HCT116 (cell line): Measurements from ENCODE around the gene NAPSA. TPM values are rescaled to one million over a fixed set of nuclear protein-coding genes. Genes with fewer than 3 reads are reported as not detected.

Experiments used
- ATAC-seq: fragments of 200-7000 bp; cut with Tn5 transposase; 2 replicates; pipeline ENCODE4 v1.9.1; 2020; ENCODE audit warnings: mild to moderate bottlenecking, moderate library complexity
- BruUV-seq: library from RNA; stranded (reverse); fragments of 400-500 nt; replicated peaks from 2 replicates; lab custom pipeline; 2021; lab: Mats Ljungman, UMichigan
- CTCF ChIA-PET: fragments of 300-600 bp; sonication (Branson Sonifier 250); formaldehyde crosslinking; loops from one replicate; lab custom pipeline; 2021; ENCODE audit warnings: antibody characterized with exemption; lab: Charles Lee
- POLR2A ChIA-PET: fragments of 300-600, 350-600 bp; sonication (Branson Sonifier 250); formaldehyde crosslinking; loops from one replicate; lab custom pipeline; 2021; ENCODE audit warnings: antibody characterized with exemption; lab: Charles Lee
- RAD21 ChIA-PET, 2 experiments: fragments of 300-600 bp; sonication (Branson Sonifier 250); formaldehyde crosslinking; loops; one replicate each; lab custom pipeline; 2023; ENCODE audit warnings: low total read pairs in 2 of 2; ENCODE audit not compliant: uncharacterized antibody in 2 of 2, unreplicated experiment in 2 of 2, low non-redundant PET in 1 of 2; lab: Charles Lee
- DNase-seq: peaks from one replicate; pipeline ENCODE4 v3.0.0-alpha.2; 2010; ENCODE audit warnings: low read depth, low spot score
- H2AFZ ChIP-seq: fragments of 200-600 bp; shearing (Covaris generic), sonication (generic); 2 replicates; pipeline ENCODE4 v1.6.1; 2017; ENCODE audit warnings: low read depth, mixed run types, mixed read lengths, antibody characterized with exemption, low read length; ENCODE audit not compliant: poor library complexity, severe bottlenecking
- H3K27ac ChIP-seq: 2 replicates; pipeline ENCODE4 v1.5.1; 2012; ENCODE audit warnings: low read depth, low read length
- H3K27me3 ChIP-seq: fragments of 200-600 bp; sonication (generic); 2 replicates; pipeline ENCODE4 v1.6.1; 2016; ENCODE audit warnings: mixed run types, low read length, mixed read lengths; ENCODE audit not compliant: insufficient read depth
- H3K36me3 ChIP-seq, 2 experiments: fragments of 200-500 bp in 1 of 2; fragments of 200-600 bp in 1 of 2; sonication (Bioruptor generic) in 1 of 2; sonication (generic) in 1 of 2; 2 replicates each; pipeline versions ENCODE4 v1.5.1 to v1.6.1; 2014 to 2016; ENCODE audit warnings: low read length in 2 of 2, inconsistent platforms in 1 of 2, mixed read lengths in 1 of 2, mixed run types in 1 of 2; ENCODE audit not compliant: insufficient read depth in 2 of 2, control insufficient read depth in 1 of 2
- H3K4me1 ChIP-seq, 2 experiments: fragments of 200-600 bp in 1 of 2; sonication (generic) in 1 of 2; 2 replicates each; pipeline versions ENCODE4 v1.5.1 to v1.6.1; 2012 to 2017; ENCODE audit warnings: low read length in 2 of 2, inconsistent platforms in 1 of 2, mild to moderate bottlenecking in 1 of 2, mixed read lengths in 1 of 2, mixed run types in 1 of 2, moderate library complexity in 1 of 2; ENCODE audit not compliant: insufficient read depth in 2 of 2, control insufficient read depth in 1 of 2
- H3K4me2 ChIP-seq: fragments of 200-600 bp; sonication (generic); 2 replicates; pipeline ENCODE4 v1.6.1; 2017; ENCODE audit warnings: mixed run types, low read length, mixed read lengths
- H3K4me3 ChIP-seq, 2 experiments: fragments of 200-600 bp in 1 of 2; sonication (generic) in 1 of 2; replicated peaks in 1 of 2; 2 replicates each; pipeline ENCODE4 v1.5.1; 2011 to 2016; ENCODE audit warnings: low read length in 2 of 2, control low read depth in 1 of 2, low read depth in 1 of 2, mild to moderate bottlenecking in 1 of 2, mixed read lengths in 1 of 2, mixed run types in 1 of 2
- H3K79me2 ChIP-seq: fragments of 200-600 bp; sonication (generic); 2 replicates; pipeline ENCODE4 v1.6.1; 2017; ENCODE audit warnings: mild to moderate bottlenecking, mixed run types, low read length, moderate library complexity, mixed read lengths; ENCODE audit not compliant: insufficient read depth
- H3K9ac ChIP-seq: fragments of 200-600 bp; sonication (generic); 2 replicates; pipeline ENCODE4 v1.6.1; 2016; ENCODE audit warnings: low read length, mixed read lengths
- H3K9me2 ChIP-seq: fragments of 200-600 bp; sonication (generic), shearing (Covaris generic); 2 replicates; pipeline ENCODE4 v1.6.1; 2017; ENCODE audit warnings: mixed run types, mild to moderate bottlenecking, moderate library complexity; ENCODE audit not compliant: insufficient read depth
- H3K9me3 ChIP-seq, 2 experiments: fragments of 200-500 bp in 1 of 2; fragments of 200-600 bp in 1 of 2; sonication (Bioruptor generic) in 1 of 2; sonication (generic) in 1 of 2; 2 replicates each; pipeline ENCODE4 v1.6.1; 2014 to 2017; ENCODE audit warnings: low read length in 2 of 2, mixed read lengths in 2 of 2, inconsistent platforms in 1 of 2, low read depth in 1 of 2, mild to moderate bottlenecking in 1 of 2, mixed run types in 1 of 2, moderate library complexity in 1 of 2; ENCODE audit not compliant: control insufficient read depth in 1 of 2, insufficient read depth in 1 of 2
- H4K20me1 ChIP-seq: fragments of 200-600 bp; sonication (generic), shearing (Covaris generic); 2 replicates; pipeline ENCODE4 v1.6.1; 2017; ENCODE audit warnings: mixed run types, mild to moderate bottlenecking, moderate library complexity; ENCODE audit not compliant: insufficient read depth
- ATF3 ChIP-seq: IDR thresholded peaks from 2 replicates; pipeline ENCODE4 v1.6.1; 2012
- CBX3 ChIP-seq: IDR thresholded peaks from 2 replicates; pipeline ENCODE4 v1.6.1; 2012; ENCODE audit warnings: low read depth
- CEBPB ChIP-seq: IDR thresholded peaks from 2 replicates; pipeline ENCODE4 v1.6.1; 2012; ENCODE audit warnings: low read depth
- CTCF ChIP-seq, 3 experiments: fragments of 200-600 bp in 1 of 3; sonication (generic) in 1 of 3; IDR thresholded peaks in 2 of 3; conservative IDR thresholded peaks in 1 of 3; 2 replicates each; pipeline ENCODE4 v1.5.1; 2012 to 2017; ENCODE audit warnings: low read depth in 2 of 3, low read length in 2 of 3, antibody characterized with exemption in 1 of 3, borderline replicate concordance in 1 of 3, control low read depth in 1 of 3, mild to moderate bottlenecking in 1 of 3, mixed read lengths in 1 of 3, mixed run types in 1 of 3, moderate library complexity in 1 of 3; ENCODE audit not compliant: insufficient read depth in 1 of 3
- EGR1 ChIP-seq: IDR thresholded peaks from 2 replicates; pipeline ENCODE4 v1.6.1; 2012; ENCODE audit warnings: low read depth
- ELF1 ChIP-seq: IDR thresholded peaks from 2 replicates; pipeline ENCODE4 v1.6.1; 2012; ENCODE audit warnings: low read depth, borderline replicate concordance
- FOSL1 ChIP-seq: IDR thresholded peaks from 2 replicates; pipeline ENCODE4 v1.6.1; 2012; ENCODE audit warnings: low read depth
- JUND ChIP-seq: IDR thresholded peaks from 2 replicates; pipeline ENCODE4 v1.6.1; 2012
- MAX ChIP-seq: IDR thresholded peaks from 2 replicates; pipeline ENCODE4 v1.6.1; 2012
- POLR2A ChIP-seq: IDR thresholded peaks from 2 replicates; pipeline ENCODE4 v1.7.0; 2011; ENCODE audit warnings: borderline replicate concordance; ENCODE audit not compliant: insufficient read depth, insufficient read length; ENCODE audit errors: extremely low read depth
- POLR2AphosphoS5 ChIP-seq: IDR thresholded peaks from 2 replicates; pipeline ENCODE4 v1.6.1; 2011; ENCODE audit warnings: mild to moderate bottlenecking, low read depth, low read length, moderate library complexity
- RAD21 ChIP-seq: IDR thresholded peaks from 2 replicates; pipeline ENCODE4 v1.6.1; 2012; ENCODE audit warnings: low read depth, mild to moderate bottlenecking
- SP1 ChIP-seq: IDR thresholded peaks from 2 replicates; pipeline ENCODE4 v1.6.1; 2012; ENCODE audit warnings: low read depth
- SRF ChIP-seq: IDR thresholded peaks from 2 replicates; pipeline ENCODE4 v1.6.1; 2012; ENCODE audit warnings: low read depth
- TCF7L2 ChIP-seq: IDR thresholded peaks from 2 replicates; pipeline ENCODE4 v1.7.0; 2011; ENCODE audit warnings: borderline replicate concordance, inconsistent platforms; ENCODE audit not compliant: insufficient read depth, insufficient read length; ENCODE audit errors: extremely low read depth
- ZBTB33 ChIP-seq: IDR thresholded peaks from 2 replicates; pipeline ENCODE4 v1.6.1; 2011; ENCODE audit warnings: mild to moderate bottlenecking, low read length, moderate library complexity; ENCODE audit not compliant: insufficient replicate concordance; ENCODE audit errors: extremely low read depth
- ZFX ChIP-seq: fragments of 450-650 bp; IDR thresholded peaks from 2 replicates; pipeline ENCODE4 v1.6.1; 2017
- ZNF274 ChIP-seq: fragments of 200-500 bp; sonication (Bioruptor generic); IDR thresholded peaks from 2 replicates; pipeline ENCODE4 v1.6.1; 2014; ENCODE audit warnings: mild to moderate bottlenecking, low read depth, low read length, inconsistent platforms
- intact Hi-C: fragments of 100-400 bp; cut with micrococcal nuclease; formaldehyde crosslinking; loops from 2 replicates; pipeline ENCODE4 v1.10.0; 2022
- total RNA-seq: library from RNA; stranded (reverse); gene quantifications from one replicate; pipeline ENCODE4 v1.2.1, GENCODE V29; 2021; ENCODE audit not compliant: unreplicated experiment

NAPSA gene
- total RNA-seq, 1 experiment from 2014 or later, result 4.4 TPM

GRCh38 chr19:50380751-50381151 is 15.3 kb upstream of the NAPSA start:
- CTCF ChIA-PET, result no interaction called here
- Histone ChIP-seq H3K27ac (no peak overlapping the region), H3K27me3 (no peaks in the 10 kb centered on the region), H3K4me3 (no peak overlapping the region)
- no peak for TF ChIP-seq POLR2A
- TF ChIP-seq SP1, result no peak
- no peak for TF ChIP-seq POLR2AphosphoS5
- TF ChIP-seq, all 23 proteins: peak for 0
- peaks cover 30% of the 10 kb centered on the region for H3K79me2 ChIP-seq
- no peaks in the 10 kb centered on the region for H3K9me3 ChIP-seq
- ATAC-seq (no peak), DNase-seq (no peak)
- no peak overlapping the region for H3K4me2 ChIP-seq
- peaks cover 15 to 28% of the 10 kb centered on the region in 2 experiments; a peak in 3 of 4 replicates for H3K4me1 ChIP-seq
- peaks cover 28 to 34% of the 10 kb centered on the region in 2 experiments for H3K36me3 ChIP-seq
- no peaks in the 10 kb centered on the region for H4K20me1 ChIP-seq
- intact Hi-C loops, result no loop called here
- H3K9ac ChIP-seq, result no peak overlapping the region
- ChIA-PET POLR2A (no interaction called here), RAD21 (no interaction called here)
- H2AFZ ChIP-seq, result no peak overlapping the region
- no TSS peak for BruUV-seq
- no peaks in the 10 kb centered on the region for H3K9me2 ChIP-seq

GRCh38 chr19:50380137-50380536 is 14.7 kb upstream of the NAPSA start:
- ChIA-PET POLR2A (no interaction called here), CTCF (no interaction called here), RAD21 (no interaction called here)
- no peak overlapping the region for H3K4me2 ChIP-seq
- H3K9me3 ChIP-seq, result no peaks in the 10 kb centered on the region
- ATAC-seq (no peak), DNase-seq (no peak)
- no peaks in the 10 kb centered on the region for H4K20me1 ChIP-seq
- H2AFZ ChIP-seq, result no peak overlapping the region
- BruUV-seq, result no TSS peak
- no peak overlapping the region for H3K9ac ChIP-seq
- intact Hi-C loops, result no loop called here
- peaks cover 28 to 34% of the 10 kb centered on the region in 2 experiments for H3K36me3 ChIP-seq
- H3K9me2 ChIP-seq, result no peaks in the 10 kb centered on the region
- H3K27me3 ChIP-seq, result no peaks in the 10 kb centered on the region
- no peak overlapping the region for H3K27ac ChIP-seq
- no peak overlapping the region for H3K4me3 ChIP-seq
- peaks cover 11 to 26% of the 10 kb centered on the region in 2 experiments; a peak in 3 of 4 replicates for H3K4me1 ChIP-seq
- H3K79me2 ChIP-seq, result peaks cover 24% of the 10 kb centered on the region
- no peak for TF ChIP-seq EGR1
- TF ChIP-seq ZBTB33, result no peak
- TF ChIP-seq FOSL1, result no peak
- TF ChIP-seq JUND, result no peak
- no peak for TF ChIP-seq MAX
- no peak for TF ChIP-seq RAD21
- no peak for TF ChIP-seq ZFX
- TF ChIP-seq CEBPB, result no peak
- TF ChIP-seq POLR2A, result no peak
- TF ChIP-seq POLR2AphosphoS5, result no peak
- TF ChIP-seq CBX3, result no peak
- TF ChIP-seq CTCF (IDR thresholded peaks at IDR 0.05 in 2 of 3, conservative IDR thresholded peaks at IDR 0.05 in 1 of 3; ENCODE audit: borderline replicate concordance in 1 of 3, insufficient read depth in 1 of 3, low read depth in 2 of 3, low read length in 2 of 3), result no peak
- no peak for TF ChIP-seq ATF3
- no peak for TF ChIP-seq ELF1
- no peak for TF ChIP-seq TCF7L2
- no peak for TF ChIP-seq SRF
- TF ChIP-seq SP1, result no peak
- no peak for TF ChIP-seq ZNF274
